HUES6 (cell line): ENCODE measurements around the gene CCR5.

Experiments used
- H3K27ac ChIP-seq: 2 replicates; pipeline ENCODE4 v1.7.0; 2013; ENCODE audit warnings: low read depth, mild to moderate bottlenecking, low read length, inconsistent platforms
- H3K27me3 ChIP-seq: 2 replicates; pipeline ENCODE4 v1.6.1; 2013; ENCODE audit warnings: low read length; ENCODE audit not compliant: control insufficient read depth, insufficient read depth
- H3K36me3 ChIP-seq: 2 replicates; pipeline ENCODE4 v1.6.1; 2013; ENCODE audit warnings: low read length; ENCODE audit not compliant: control insufficient read depth, insufficient read depth
- H3K4me1 ChIP-seq: 2 replicates; pipeline ENCODE4 v1.6.1; 2013; ENCODE audit warnings: low read length; ENCODE audit not compliant: control insufficient read depth, insufficient read depth
- H3K4me3 ChIP-seq: 2 replicates; pipeline ENCODE4 v1.5.1; 2013; ENCODE audit warnings: low read depth, low read length
- H3K9ac ChIP-seq: one replicate; pipeline ENCODE4 v1.6.1; 2013; ENCODE audit warnings: mild to moderate bottlenecking, low read length
- H3K9me3 ChIP-seq: 2 replicates; pipeline ENCODE4 v1.6.1; 2013; ENCODE audit warnings: low read depth, low read length; ENCODE audit not compliant: control insufficient read depth, insufficient read depth

The CCR5 gene

DNA sequence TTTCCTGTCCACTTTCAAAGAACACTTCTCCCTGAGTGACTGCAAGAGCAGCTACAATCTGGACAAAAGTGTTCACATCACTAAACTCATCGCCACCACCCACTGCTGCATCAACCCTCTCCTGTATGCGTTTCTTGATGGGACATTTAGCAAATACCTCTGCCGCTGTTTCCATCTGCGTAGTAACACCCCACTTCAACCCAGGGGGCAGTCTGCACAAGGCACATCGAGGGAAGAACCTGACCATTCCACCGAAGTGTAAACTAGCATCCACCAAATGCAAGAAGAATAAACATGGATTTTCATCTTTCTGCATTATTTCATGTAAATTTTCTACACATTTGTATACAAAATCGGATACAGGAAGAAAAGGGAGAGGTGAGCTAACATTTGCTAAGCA lies 38.1 kb downstream of the CCR5 start:
- Histone ChIP-seq H3K27ac (no peak overlapping the region), H3K36me3 (no peaks in the 10 kb centered on the region), H3K9ac (no peak overlapping the region), H3K4me1 (no peaks in the 10 kb centered on the region; the same call in 1 of the 2 replicates), H3K27me3 (no peaks in the 10 kb centered on the region), H3K9me3 (no peaks in the 10 kb centered on the region), H3K4me3 (no peak overlapping the region)

- no peaks in the 10 kb centered on the region for H3K27me3 ChIP-seq
- H3K36me3 ChIP-seq: no peaks in the 10 kb centered on the region
- no peaks in the 10 kb centered on the region for H3K9me3 ChIP-seq
- H3K9ac ChIP-seq: no peak overlapping the region
- no peak overlapping the region for H3K27ac ChIP-seq
- H3K4me1 ChIP-seq: no peaks in the 10 kb centered on the region; the same call in 1 of the 2 replicates
- H3K4me3 ChIP-seq: no peak overlapping the region
Observed at GRCh38 chr3:46409739-46410489, 39.2 kb downstream of the CCR5 start.

GRCh38 chr3:46410669-46411068 lies 39.9 kb downstream of the CCR5 start:
- H3K27ac ChIP-seq: no peak overlapping the region
- no peaks in the 10 kb centered on the region for H3K9me3 ChIP-seq
- H3K4me3 ChIP-seq: no peak overlapping the region
- H3K9ac ChIP-seq: no peak overlapping the region
- H3K36me3 ChIP-seq: no peaks in the 10 kb centered on the region
- H3K27me3 ChIP-seq: no peaks in the 10 kb centered on the region
- H3K4me1 ChIP-seq: no peaks in the 10 kb centered on the region; the same call in 1 of the 2 replicates

DNA sequence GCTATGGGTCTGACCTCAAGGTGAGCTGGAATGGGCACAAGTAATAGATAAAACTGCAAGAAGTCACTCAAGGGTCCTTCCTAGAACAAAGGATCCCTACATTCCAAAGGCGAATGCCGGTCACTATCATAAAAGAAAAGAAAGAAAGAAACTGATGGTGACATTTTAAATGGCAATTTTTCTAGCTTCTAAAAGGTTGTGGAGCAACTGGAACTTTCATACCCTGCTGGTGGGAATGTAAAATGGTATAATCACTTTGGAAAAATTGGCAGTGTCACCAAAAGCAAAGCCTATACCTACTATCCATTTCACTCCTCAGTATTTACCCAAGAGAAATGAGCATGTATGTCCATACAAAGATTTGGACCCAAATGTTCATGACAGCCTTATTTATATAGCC lies 40.5 kb downstream of the CCR5 start:
- Histone ChIP-seq H3K27me3 (no peaks in the 10 kb centered on the region), H3K4me3 (no peak overlapping the region), H3K9me3 (no peaks in the 10 kb centered on the region), H3K4me1 (no peaks in the 10 kb centered on the region; the same call in 1 of the 2 replicates), H3K36me3 (no peaks in the 10 kb centered on the region), H3K27ac (no peak overlapping the region), H3K9ac (no peak overlapping the region)

GRCh38 chr3:46412786-46413298 lies 42.1 kb downstream of the CCR5 start:
- H3K27ac ChIP-seq: no peak overlapping the region
- H3K9ac ChIP-seq: no peak overlapping the region
- H3K36me3 ChIP-seq: no peaks in the 10 kb centered on the region
- H3K4me3 ChIP-seq: no peak overlapping the region
- no peaks in the 10 kb centered on the region; the same call in 1 of the 2 replicates for H3K4me1 ChIP-seq
- no peaks in the 10 kb centered on the region for H3K27me3 ChIP-seq
- no peaks in the 10 kb centered on the region for H3K9me3 ChIP-seq

- Histone ChIP-seq H3K9me3 (no peaks in the 10 kb centered on the region), H3K27me3 (no peaks in the 10 kb centered on the region), H3K4me3 (no peak overlapping the region), H3K36me3 (no peaks in the 10 kb centered on the region), H3K9ac (no peak overlapping the region), H3K27ac (no peak overlapping the region), H3K4me1 (peaks cover 8% of the 10 kb centered on the region)
Observed at GRCh38 chr3:46413951-46414350, 43.2 kb downstream of the CCR5 start.

DNA sequence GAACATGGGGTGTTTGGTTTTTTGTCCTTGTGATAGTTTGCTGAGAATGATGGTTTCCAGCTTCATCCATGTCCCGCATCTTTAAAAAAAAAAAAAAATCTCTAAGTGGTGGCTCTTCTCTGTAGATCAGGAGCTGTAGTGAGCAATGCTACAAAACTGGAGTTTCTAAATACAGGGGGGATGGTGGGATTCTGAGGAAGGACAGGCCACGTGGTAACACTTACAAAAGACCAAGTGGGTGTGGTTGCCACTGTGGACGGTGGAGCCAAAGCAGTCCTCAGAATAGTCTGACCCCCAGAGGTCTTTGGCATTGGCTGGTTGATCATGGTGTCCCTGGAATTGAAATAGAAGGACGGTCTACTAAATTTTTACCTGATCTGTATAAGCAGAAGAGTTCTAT lies 44.0 kb downstream of the CCR5 start:
- Histone ChIP-seq H3K27ac (no peak overlapping the region), H3K27me3 (no peaks in the 10 kb centered on the region), H3K9me3 (no peaks in the 10 kb centered on the region), H3K4me1 (peaks cover 8% of the 10 kb centered on the region), H3K9ac (no peak overlapping the region), H3K4me3 (no peak overlapping the region), H3K36me3 (no peaks in the 10 kb centered on the region)

GRCh38 chr3:46416125-46416810 lies 45.5 kb downstream of the CCR5 start:
- peaks cover 8% of the 10 kb centered on the region for H3K4me1 ChIP-seq
- H3K36me3 ChIP-seq: no peaks in the 10 kb centered on the region
- H3K9ac ChIP-seq: no peak overlapping the region
- no peaks in the 10 kb centered on the region for H3K9me3 ChIP-seq
- no peak overlapping the region for H3K4me3 ChIP-seq
- H3K27me3 ChIP-seq: no peaks in the 10 kb centered on the region
- no peak overlapping the region for H3K27ac ChIP-seq

GRCh38 chr3:46416811-46417510 lies 46.2 kb downstream of the CCR5 start:
- Histone ChIP-seq H3K4me3 (no peak overlapping the region), H3K4me1 (peaks cover 8% of the 10 kb centered on the region), H3K9ac (no peak overlapping the region), H3K27me3 (no peaks in the 10 kb centered on the region), H3K9me3 (no peaks in the 10 kb centered on the region), H3K27ac (no peak overlapping the region), H3K36me3 (no peaks in the 10 kb centered on the region)

DNA sequence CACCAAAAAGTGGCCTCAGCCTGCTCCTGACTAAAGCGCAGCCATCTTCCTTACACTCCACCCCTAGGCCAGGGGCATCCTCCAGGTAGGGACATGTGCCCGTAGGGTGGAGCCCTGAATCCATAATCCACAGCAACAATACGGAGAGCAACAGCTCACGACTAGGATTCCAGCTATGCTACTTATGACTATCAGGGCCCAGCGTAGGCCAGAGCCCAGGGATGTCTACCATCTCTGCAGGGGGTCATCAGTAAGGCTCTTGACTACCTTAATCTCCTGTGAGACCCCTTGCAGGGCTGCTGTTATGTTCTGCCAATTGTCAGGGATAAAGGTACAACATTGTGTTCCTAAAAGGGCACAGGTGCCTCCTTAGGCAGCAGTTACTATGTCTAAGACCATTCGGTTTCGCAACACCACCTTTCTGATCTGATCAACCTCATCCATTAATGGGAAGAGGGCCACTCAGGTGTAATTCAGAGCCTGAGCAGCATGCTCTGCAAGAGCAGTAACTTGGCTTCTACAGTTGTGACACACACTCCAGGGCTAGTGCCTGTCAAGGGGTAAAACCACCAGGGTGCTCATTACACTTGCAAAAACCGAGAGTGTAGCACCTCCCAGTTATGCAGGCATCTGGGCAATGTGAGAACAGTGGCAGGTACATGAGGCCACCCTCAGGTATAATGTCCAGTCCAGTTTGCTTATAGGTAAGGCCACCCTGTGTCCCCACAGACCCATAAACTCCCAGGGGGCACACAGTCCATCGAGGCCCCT lies 47.3 kb downstream of the CCR5 start:
- H3K27me3 ChIP-seq: no peaks in the 10 kb centered on the region
- H3K9ac ChIP-seq: no peak overlapping the region
- H3K27ac ChIP-seq: no peak overlapping the region
- peaks cover 8% of the 10 kb centered on the region for H3K4me1 ChIP-seq
- no peaks in the 10 kb centered on the region for H3K9me3 ChIP-seq
- no peak overlapping the region for H3K4me3 ChIP-seq
- H3K36me3 ChIP-seq: no peaks in the 10 kb centered on the region
